CD4-positive, alpha-beta memory T cell (primary cell): Measurements from ENCODE around the gene MRM2. TPM values are rescaled to one million over a fixed set of nuclear protein-coding genes. Genes with fewer than 3 reads are reported as not detected.

Experiments used
- CTCF ChIA-PET: fragments of 350-600 bp; sonication (Branson Sonifier 250); formaldehyde crosslinking; loops from one replicate; lab custom pipeline; 2021; ENCODE audit warnings: inconsistent platforms; ENCODE audit not compliant: partially characterized antibody; lab: Charles Lee
- POLR2A ChIA-PET: fragments of 350-600 bp; sonication (Branson Sonifier 250); formaldehyde crosslinking; loops from one replicate; lab custom pipeline; 2021; ENCODE audit not compliant: partially characterized antibody; lab: Charles Lee
- DNase-seq, 5 donors: peaks; one replicate each; pipeline versions ENCODE4 v3.0.0 to v3.0.0-alpha.2; 2020 to 2022; ENCODE audit warnings: mixed read lengths in 1 of 5
- H3K27ac ChIP-seq: one replicate; pipeline ENCODE4 v1.7.0; 2013; ENCODE audit warnings: low read depth, low read length
- H3K27me3 ChIP-seq: 2 replicates; pipeline ENCODE4 v1.7.0; 2013; ENCODE audit warnings: mild to moderate bottlenecking, low read length, moderate library complexity; ENCODE audit not compliant: insufficient read depth
- H3K36me3 ChIP-seq: 2 replicates; pipeline ENCODE4 v1.7.0; 2013; ENCODE audit warnings: mild to moderate bottlenecking, low read length, moderate library complexity; ENCODE audit not compliant: insufficient read depth
- H3K4me1 ChIP-seq: 2 replicates; pipeline ENCODE4 v1.7.0; 2013; ENCODE audit warnings: mild to moderate bottlenecking, low read length, moderate library complexity; ENCODE audit not compliant: insufficient read depth
- H3K4me3 ChIP-seq, 2 donors: one replicate each; pipeline ENCODE4 v1.7.0; 2013; ENCODE audit warnings: low read length in 2 of 2, mild to moderate bottlenecking in 1 of 2
- H3K9me3 ChIP-seq, 2 donors: one replicate each; pipeline ENCODE4 v1.7.0; 2013; ENCODE audit warnings: low read length in 2 of 2, control low read depth in 1 of 2; ENCODE audit not compliant: control insufficient read depth in 1 of 2
- H3K27ac Mint-ChIP-seq, 7 donors: one replicate each; pipeline ENCODE4 v1.8.0; 2020 to 2021; ENCODE audit warnings: mixed read lengths in 7 of 7, mild to moderate bottlenecking in 6 of 7, inconsistent platforms in 3 of 7, moderate library complexity in 3 of 7
- H3K27me3 Mint-ChIP-seq, 2 donors: one replicate each; pipeline ENCODE4 v1.8.0; 2020 to 2021; ENCODE audit warnings: mixed read lengths in 2 of 2
- H3K36me3 Mint-ChIP-seq, 2 donors: one replicate each; pipeline ENCODE4 v1.8.0; 2020 to 2021; ENCODE audit warnings: mixed read lengths in 2 of 2, inconsistent platforms in 1 of 2, mild to moderate bottlenecking in 1 of 2
- H3K4me1 Mint-ChIP-seq, 4 donors: one replicate each; pipeline ENCODE4 v1.8.0; 2020 to 2021; ENCODE audit warnings: mixed read lengths in 4 of 4, mild to moderate bottlenecking in 1 of 4
- H3K4me3 Mint-ChIP-seq, 8 donors: one replicate each; pipeline ENCODE4 v1.8.0; 2020 to 2021; ENCODE audit warnings: mixed read lengths in 8 of 8, mild to moderate bottlenecking in 7 of 8, moderate library complexity in 6 of 8, inconsistent platforms in 3 of 8
- H3K9me3 Mint-ChIP-seq, 8 donors: one replicate each; pipeline ENCODE4 v1.8.0; 2020 to 2021; ENCODE audit warnings: mixed read lengths in 8 of 8, mild to moderate bottlenecking in 5 of 8, inconsistent platforms in 3 of 8, moderate library complexity in 1 of 8
- intact Hi-C: fragments of 100-400 bp; cut with micrococcal nuclease; formaldehyde crosslinking; loops from one replicate; pipeline ENCODE4 v1.15.1; 2023
- polyA plus RNA-seq, 2 donors: library from polyadenylated mRNA; unstranded; fragments of 300-500 nt; fragmentation: Illumina TruSeq; gene quantifications; one replicate each; pipeline ENCODE4 v1.2.3, GENCODE V29; 2021
- total RNA-seq, 2 experiments: library from RNA; stranded (reverse); gene quantifications; one replicate each; pipeline ENCODE4 v1.2.3, GENCODE V29; 2021

Gene MRM2
- total and polyA plus RNA-seq, 4 experiments from 2014 or later = 17.4 to 32.9 (median 24.0) TPM

GRCh38 chr7:2266911-2267310, 24.9 kb upstream of the MRM2 start:
- no peaks in the 10 kb centered on the region for H3K9me3 ChIP-seq
- H3K4me3 Mint-ChIP-seq = no peak overlapping the region
- no peak overlapping the region for H3K27ac Mint-ChIP-seq
- ChIA-PET POLR2A (no interaction called here), CTCF (no interaction called here)
- H3K4me1 Mint-ChIP-seq = peaks cover 0 to 7% (median 1%) of the 10 kb centered on the region in 4 donors
- no peak overlapping the region for H3K27ac ChIP-seq
- no peaks in the 10 kb centered on the region for H3K27me3 ChIP-seq
- H3K4me1 ChIP-seq = no peaks in the 10 kb centered on the region
- H3K9me3 Mint-ChIP-seq = no peaks in the 10 kb centered on the region
- H3K36me3 ChIP-seq = no peaks in the 10 kb centered on the region
- H3K4me3 ChIP-seq = no peak overlapping the region
- intact Hi-C loops = no loop called here
- peaks cover 5 to 17% of the 10 kb centered on the region in 2 donors for H3K36me3 Mint-ChIP-seq
- H3K27me3 Mint-ChIP-seq = no peaks in the 10 kb centered on the region
- DNase-seq = no peak

- no peak overlapping the region for H3K4me3 Mint-ChIP-seq
- CTCF ChIA-PET = no interaction called here
- intact Hi-C loops = no loop called here
- no peak for DNase-seq
- Histone ChIP-seq H3K27me3 (no peaks in the 10 kb centered on the region), H3K36me3 (no peaks in the 10 kb centered on the region), H3K27ac (no peak overlapping the region), H3K4me1 (no peaks in the 10 kb centered on the region), H3K4me3 (no peak overlapping the region), H3K9me3 (no peaks in the 10 kb centered on the region)
- H3K27ac Mint-ChIP-seq = peak overlapping the region in 1 of 7 donors; percentile 24
- no peaks in the 10 kb centered on the region for H3K27me3 Mint-ChIP-seq
- peaks cover 5 to 13% of the 10 kb centered on the region in 2 donors for H3K36me3 Mint-ChIP-seq
- POLR2A ChIA-PET = no interaction called here
- H3K9me3 Mint-ChIP-seq = no peaks in the 10 kb centered on the region
- peaks cover 2 to 17% (median 8%) of the 10 kb centered on the region in 4 donors for H3K4me1 Mint-ChIP-seq
Measured at GRCh38 chr7:2264158-2264557, 22.2 kb upstream of the MRM2 start.

GRCh38 chr7:2263176-2263575, 21.2 kb upstream of the MRM2 start:
- no peaks in the 10 kb centered on the region for H3K27me3 Mint-ChIP-seq
- ChIA-PET POLR2A (no interaction called here), CTCF (no interaction called here)
- Histone ChIP-seq H3K4me1 (no peaks in the 10 kb centered on the region), H3K27ac (no peak overlapping the region), H3K4me3 (no peak overlapping the region), H3K36me3 (no peaks in the 10 kb centered on the region), H3K9me3 (no peaks in the 10 kb centered on the region), H3K27me3 (no peaks in the 10 kb centered on the region)
- intact Hi-C loops = no loop called here
- H3K4me3 Mint-ChIP-seq = no peak overlapping the region
- H3K27ac Mint-ChIP-seq = no peak overlapping the region
- no peaks in the 10 kb centered on the region for H3K9me3 Mint-ChIP-seq
- no peak for DNase-seq
- peaks cover 2 to 17% (median 8%) of the 10 kb centered on the region in 4 donors for H3K4me1 Mint-ChIP-seq
- H3K36me3 Mint-ChIP-seq = peaks cover 5 to 13% of the 10 kb centered on the region in 2 donors

DNA sequence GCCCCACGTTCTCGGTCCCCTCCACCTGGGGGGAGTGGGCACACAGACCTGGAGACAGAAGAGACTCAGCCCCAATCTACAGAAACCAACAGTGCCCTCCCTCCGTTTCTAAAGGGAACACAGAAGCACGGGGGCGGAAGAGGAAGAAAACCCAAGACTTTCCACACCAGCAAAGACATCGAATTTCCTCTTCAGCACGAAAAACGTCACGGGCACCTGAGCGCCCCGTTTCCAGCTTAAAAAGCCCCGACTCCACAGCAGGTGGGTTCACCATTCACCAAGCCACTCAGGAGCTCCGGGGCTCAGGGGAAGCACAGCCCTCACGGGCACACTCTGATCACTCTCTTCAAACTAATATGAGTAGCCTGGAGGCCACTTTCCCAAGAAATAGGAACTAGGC, 19.6 kb upstream of the MRM2 start:
- intact Hi-C loops = no loop called here
- Histone ChIP-seq H3K36me3 (no peaks in the 10 kb centered on the region), H3K27ac (no peak overlapping the region), H3K9me3 (no peaks in the 10 kb centered on the region), H3K4me3 (no peak overlapping the region), H3K4me1 (no peaks in the 10 kb centered on the region), H3K27me3 (no peaks in the 10 kb centered on the region)
- H3K27ac Mint-ChIP-seq = peak overlapping the region; percentile 32 to 95 (median 75)
- H3K27me3 Mint-ChIP-seq = no peaks in the 10 kb centered on the region
- DNase-seq = peak in 1 of 5 donors; percentile 10
- H3K36me3 Mint-ChIP-seq = peaks cover 8 to 13% of the 10 kb centered on the region in 2 donors
- no peaks in the 10 kb centered on the region for H3K9me3 Mint-ChIP-seq
- ChIA-PET POLR2A (interaction anchor here (0.9 kb wide), 1 partner anchor 729 kb away, joined by 3 read pairs; no protein-coding TSS in a partner anchor), CTCF (no interaction called here)
- peak overlapping the region; percentile 18 to 73 (median 62) for H3K4me3 Mint-ChIP-seq
- peaks cover 2 to 17% (median 8%) of the 10 kb centered on the region in 4 donors for H3K4me1 Mint-ChIP-seq

- no peak overlapping the region for H3K4me3 ChIP-seq
- no peak overlapping the region for H3K27ac ChIP-seq
- Mint-ChIP-seq H3K36me3 (peaks cover 13% of the 10 kb centered on the region in 2 donors), H3K9me3 (no peaks in the 10 kb centered on the region), H3K27me3 (no peaks in the 10 kb centered on the region), H3K27ac (no peak overlapping the region), H3K4me1 (peaks cover 2 to 17% (median 8%) of the 10 kb centered on the region in 4 donors), H3K4me3 (no peak overlapping the region)
- H3K36me3 ChIP-seq = no peaks in the 10 kb centered on the region
- no peaks in the 10 kb centered on the region for H3K9me3 ChIP-seq
- ChIA-PET CTCF (interaction anchor here (0.7 kb wide), 1 partner anchor 15 kb away, joined by 3 read pairs; no protein-coding TSS in a partner anchor), POLR2A (no interaction called here)
- no peaks in the 10 kb centered on the region for H3K4me1 ChIP-seq
- intact Hi-C loops = no loop called here
- H3K27me3 ChIP-seq = no peaks in the 10 kb centered on the region
- DNase-seq = no peak
Measured at GRCh38 chr7:2260820-2261219, 18.8 kb upstream of the MRM2 start.

- Histone ChIP-seq H3K27me3 (no peaks in the 10 kb centered on the region), H3K9me3 (no peaks in the 10 kb centered on the region), H3K4me3 (no peak overlapping the region), H3K27ac (no peak overlapping the region), H3K36me3 (no peaks in the 10 kb centered on the region), H3K4me1 (no peaks in the 10 kb centered on the region)
- intact Hi-C loops = no loop called here
- POLR2A ChIA-PET = no interaction called here
- Mint-ChIP-seq H3K4me3 (no peak overlapping the region), H3K27me3 (no peaks in the 10 kb centered on the region), H3K4me1 (peaks cover 2 to 21% (median 8%) of the 10 kb centered on the region in 4 donors), H3K27ac (peak overlapping the region in 3 of 7 donors; percentile 6 to 76 (median 8)), H3K9me3 (no peaks in the 10 kb centered on the region), H3K36me3 (peaks cover 11 to 12% of the 10 kb centered on the region in 2 donors)
- CTCF ChIA-PET = interaction anchor here (0.8 kb wide), 1 partner anchor 18 kb away, joined by 3 read pairs; the partner anchor contains the start of genes MRM2 and NUDT1
- DNase-seq = no peak
Measured at GRCh38 chr7:2259480-2259879, 17.5 kb upstream of the MRM2 start.

- intact Hi-C loops = no loop called here
- Histone ChIP-seq H3K9me3 (no peaks in the 10 kb centered on the region), H3K4me1 (no peaks in the 10 kb centered on the region), H3K27me3 (no peaks in the 10 kb centered on the region), H3K4me3 (no peak overlapping the region), H3K36me3 (no peaks in the 10 kb centered on the region), H3K27ac (no peak overlapping the region)
- ChIA-PET CTCF (no interaction called here), POLR2A (no interaction called here)
- Mint-ChIP-seq H3K4me3 (no peak overlapping the region), H3K27ac (no peak overlapping the region), H3K4me1 (peaks cover 2 to 21% (median 8%) of the 10 kb centered on the region in 4 donors), H3K27me3 (no peaks in the 10 kb centered on the region), H3K36me3 (peaks cover 4 to 10% of the 10 kb centered on the region in 2 donors), H3K9me3 (no peaks in the 10 kb centered on the region)
- DNase-seq = no peak
Measured at GRCh38 chr7:2258661-2259365, 16.8 kb upstream of the MRM2 start.
